ENCODE results near the gene PPP6R1.

- TF ChIP-seq POLR2AphosphoS5 (IDR thresholded peaks at IDR 0.05; ENCODE audit: borderline replicate concordance, low read depth, low read length) (no peak), EZH2 (IDR thresholded peaks at IDR 0.05) (no peak)
Observed at GRCh38 chr19:55197528-55197927, 61.3 kb downstream of the PPP6R1 start.
